HepG2 (cell line): ENCODE results near the gene NUTF2. TPM values are rescaled to one million over a fixed set of nuclear protein-coding genes. Genes with fewer than 3 reads are reported as not detected.

Experiments used
- ETS1 ChIP-seq: sonication (generic); formaldehyde crosslinking; IDR thresholded peaks from 2 replicates; pipeline ENCODE4 v1.4.0; 2020; ENCODE audit warnings: missing genetic modification reagents
- GATA4 ChIP-seq: sonication (generic); IDR thresholded peaks from 2 replicates; pipeline ENCODE4 v1.6.1; 2016; ENCODE audit warnings: antibody characterized with exemption, low read depth, borderline replicate concordance
- GMEB2 ChIP-seq: IDR thresholded peaks from 2 replicates; pipeline ENCODE4 v1.6.1; 2016; ENCODE audit warnings: missing biosample characterization, missing genetic modification reagents, low read depth
- GTF2F1 ChIP-seq: fragments of 150-350 bp; IDR thresholded peaks from 2 replicates; pipeline ENCODE4 v1.6.1; 2014; ENCODE audit warnings: low read length
- HCFC1 ChIP-seq: fragments of 150-350 bp; IDR thresholded peaks from 2 replicates; pipeline ENCODE4 v1.6.1; 2014; ENCODE audit warnings: low read depth, low read length
- HNRNPLL ChIP-seq: fragments of 200-400 bp; formaldehyde crosslinking; IDR thresholded peaks from 2 replicates; pipeline ENCODE4 v1.6.1; 2017; ENCODE audit warnings: mild to moderate bottlenecking, low read depth, low read length; ENCODE audit not compliant: poor library complexity, severe bottlenecking
- MTF2 ChIP-seq: sonication (generic); formaldehyde crosslinking; IDR thresholded peaks from 2 replicates; pipeline ENCODE4 v1.5.0; 2020; ENCODE audit warnings: missing genetic modification reagents, borderline replicate concordance
- NBN ChIP-seq: fragments of 450-650 bp; conservative IDR thresholded peaks from 2 replicates; pipeline ENCODE4 v1.6.1; 2017
- PHB2 ChIP-seq: fragments of 450-650 bp; IDR thresholded peaks from 2 replicates; pipeline ENCODE4 v1.6.1; 2018; ENCODE audit not compliant: partially characterized antibody
- REST ChIP-seq, 2 experiments: IDR thresholded peaks; 2 replicates each; pipeline ENCODE4 v1.6.1; 2011 to 2012; ENCODE audit warnings: low read length in 2 of 2, borderline replicate concordance in 1 of 2, low read depth in 1 of 2, mild to moderate bottlenecking in 1 of 2, moderate library complexity in 1 of 2
- SKI ChIP-seq: fragments of 450-650 bp; IDR thresholded peaks from one replicate; pipeline ENCODE4 v1.6.1; 2018; ENCODE audit warnings: mild to moderate bottlenecking; ENCODE audit not compliant: partially characterized antibody
- SRSF9 ChIP-seq: fragments of 200-400 bp; formaldehyde crosslinking; IDR thresholded peaks from 2 replicates; pipeline ENCODE4 v1.6.1; 2018; ENCODE audit warnings: borderline replicate concordance, mild to moderate bottlenecking, low read depth, low read length; ENCODE audit not compliant: insufficient read depth, poor library complexity, severe bottlenecking
- ZBTB42 ChIP-seq: sonication (generic); formaldehyde crosslinking; IDR thresholded peaks from 2 replicates; pipeline ENCODE4 v1.5.0; 2020; ENCODE audit warnings: mild to moderate bottlenecking, missing genetic modification reagents
- ZFP1 ChIP-seq: IDR thresholded peaks from 2 replicates; pipeline ENCODE4 v1.6.1; 2016
- ZNF296 ChIP-seq: sonication (generic); formaldehyde crosslinking; conservative IDR thresholded peaks from 2 replicates; pipeline ENCODE4 v1.5.0; 2020; ENCODE audit warnings: mild to moderate bottlenecking, missing genetic modification reagents
- ZNF839 ChIP-seq: sonication (generic); formaldehyde crosslinking; IDR thresholded peaks from 2 replicates; pipeline ENCODE4 v1.4.0; 2020; ENCODE audit warnings: missing genetic modification reagents, mild to moderate bottlenecking, borderline replicate concordance
- ZSCAN12 ChIP-seq: sonication (generic); formaldehyde crosslinking; IDR thresholded peaks from 2 replicates; pipeline ENCODE4 v1.9.0; 2021; ENCODE audit warnings: mild to moderate bottlenecking, missing genetic modification reagents
- polyA plus RNA-seq, 8 experiments: library from polyadenylated mRNA; depleted of rRNA in 3 of 8; stranded (reverse) in 7 of 8; unstranded in 1 of 8; fragments of >200 nt; fragmentation: Illumina TruSeq in 4 of 8; extraction: Trizol in 4 of 8; gene quantifications; 2 replicates each; pipeline versions ENCODE4 v1.2.1 to v1.2.3, GENCODE V29; 2011 to 2016; ENCODE audit warnings: low read depth in 4 of 8, missing spikeins in 1 of 8, mixed read lengths in 1 of 8; ENCODE audit not compliant: insufficient read depth in 1 of 8
- total RNA-seq, 5 experiments: library from RNA; depleted of rRNA; stranded (reverse); fragments of >200 nt; fragmentation: Illumina TruSeq; extraction: Trizol; gene quantifications; 2 replicates each; pipeline ENCODE4 v1.2.3, GENCODE V29; 2016; ENCODE audit warnings: low read depth in 1 of 5
- TF ChIP-seq, protein P1 (sequence below): sonication (generic); formaldehyde crosslinking; IDR thresholded peaks from 2 replicates; pipeline ENCODE4 v1.4.0; 2020; ENCODE audit warnings: missing genetic modification reagents, borderline replicate concordance
- TF ChIP-seq, protein P2 (sequence below): sonication (generic); formaldehyde crosslinking; IDR thresholded peaks from 2 replicates; pipeline ENCODE4 v1.5.1; 2020; ENCODE audit warnings: missing genetic modification reagents, mild to moderate bottlenecking, borderline replicate concordance

The NUTF2 gene
- total and polyA plus RNA-seq, 2 of the 13 experiments (the other 11 are each of a cell fraction or from before 2014, with no cell fraction given) = 168 to 214 TPM

DNA sequence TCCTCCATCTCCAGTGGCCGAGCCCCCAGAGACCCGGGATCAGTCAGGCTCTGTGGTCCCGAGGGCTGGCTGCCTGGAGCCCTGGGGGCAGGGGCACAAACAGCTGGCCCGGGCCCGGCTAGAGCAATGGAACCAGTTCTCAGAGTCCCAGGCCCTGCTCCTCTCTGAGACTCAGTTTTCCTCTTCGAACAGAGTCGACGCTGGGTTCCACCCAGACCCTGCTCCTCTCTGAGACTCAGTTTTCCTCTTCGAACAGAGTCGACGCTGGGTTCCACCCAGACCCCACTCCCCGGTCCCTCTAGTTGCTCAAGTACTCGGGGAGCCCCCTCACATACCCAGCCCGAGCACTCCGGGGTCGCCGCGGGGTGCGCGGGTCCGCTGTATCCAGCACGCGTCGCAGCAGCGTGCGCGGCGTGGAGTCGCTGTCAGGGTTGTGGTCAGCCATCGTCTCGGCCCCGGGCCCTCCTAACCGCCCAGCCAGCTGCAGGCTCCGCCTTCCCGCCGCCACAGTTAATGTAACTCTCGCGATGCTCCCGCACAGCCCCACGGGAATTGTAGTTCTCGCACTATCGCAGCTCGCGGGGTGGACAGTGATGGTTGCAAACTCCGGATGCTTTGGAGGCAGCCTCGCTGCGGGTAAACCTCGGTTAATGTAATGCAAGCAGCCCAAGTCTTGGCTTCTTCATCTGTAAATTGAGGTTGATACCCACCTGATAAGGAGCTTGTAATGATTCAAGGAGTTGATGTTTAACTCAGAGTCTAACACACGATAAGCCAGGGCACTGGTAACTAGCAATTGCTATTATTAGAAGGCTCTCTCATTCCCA, 13.1 kb upstream of the NUTF2 start (continued):
- TF ChIP-seq GMEB2 (CRISPR knock-in tag) (peak; percentile 38; the same call in 1 of the 2 replicates), ZNF839 (peak; percentile 93), ZNF296 (no peak), MTF2 (CRISPR knock-in tag) (no peak), ZSCAN12 (peak; percentile 81; the same call in 1 of the 2 replicates), ZBTB42 (CRISPR knock-in tag) (peak; percentile 71; the same call in 1 of the 2 replicates), SKI (peak; percentile 11), SRSF9 (no peak), HCFC1 (peak; percentile 100), NBN (no peak), GTF2F1 (no peak; the same call in 1 of the 2 replicates), ZFP1 (peak; percentile 27; the same call in 1 of the 2 replicates), GATA4 (0 out of 2 replicates have a peak, but pooled peaks have one; percentile 59), PHB2 (no peak), ETS1 (CRISPR knock-in tag) (no peak), REST (IDR thresholded peaks at IDR 0.05; ENCODE audit: borderline replicate concordance in 1 of 2, low read depth in 1 of 2, low read length in 2 of 2) (peak in 1 of 2 experiments; percentile 55; a peak in 1 of 4 replicates), HNRNPLL (peak; percentile 31)
- TF ChIP-seq, protein P1, sequence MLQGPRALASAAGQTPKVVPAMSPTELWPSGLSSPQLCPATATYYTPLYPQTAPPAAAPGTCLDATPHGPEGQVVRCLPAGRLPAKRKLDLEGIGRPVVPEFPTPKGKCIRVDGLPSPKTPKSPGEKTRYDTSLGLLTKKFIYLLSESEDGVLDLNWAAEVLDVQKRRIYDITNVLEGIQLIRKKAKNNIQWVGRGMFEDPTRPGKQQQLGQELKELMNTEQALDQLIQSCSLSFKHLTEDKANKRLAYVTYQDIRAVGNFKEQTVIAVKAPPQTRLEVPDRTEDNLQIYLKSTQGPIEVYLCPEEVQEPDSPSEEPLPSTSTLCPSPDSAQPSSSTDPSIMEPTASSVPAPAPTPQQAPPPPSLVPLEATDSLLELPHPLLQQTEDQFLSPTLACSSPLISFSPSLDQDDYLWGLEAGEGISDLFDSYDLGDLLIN (CRISPR knock-in tag) = peak; percentile 99; the same call in 1 of the 2 replicates
- TF ChIP-seq, protein P2, sequence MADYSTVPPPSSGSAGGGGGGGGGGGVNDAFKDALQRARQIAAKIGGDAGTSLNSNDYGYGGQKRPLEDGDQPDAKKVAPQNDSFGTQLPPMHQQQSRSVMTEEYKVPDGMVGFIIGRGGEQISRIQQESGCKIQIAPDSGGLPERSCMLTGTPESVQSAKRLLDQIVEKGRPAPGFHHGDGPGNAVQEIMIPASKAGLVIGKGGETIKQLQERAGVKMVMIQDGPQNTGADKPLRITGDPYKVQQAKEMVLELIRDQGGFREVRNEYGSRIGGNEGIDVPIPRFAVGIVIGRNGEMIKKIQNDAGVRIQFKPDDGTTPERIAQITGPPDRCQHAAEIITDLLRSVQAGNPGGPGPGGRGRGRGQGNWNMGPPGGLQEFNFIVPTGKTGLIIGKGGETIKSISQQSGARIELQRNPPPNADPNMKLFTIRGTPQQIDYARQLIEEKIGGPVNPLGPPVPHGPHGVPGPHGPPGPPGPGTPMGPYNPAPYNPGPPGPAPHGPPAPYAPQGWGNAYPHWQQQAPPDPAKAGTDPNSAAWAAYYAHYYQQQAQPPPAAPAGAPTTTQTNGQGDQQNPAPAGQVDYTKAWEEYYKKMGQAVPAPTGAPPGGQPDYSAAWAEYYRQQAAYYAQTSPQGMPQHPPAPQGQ (CRISPR knock-in tag) = peak; percentile 29; the same call in 1 of the 2 replicates
